ENCODE measurements around the gene BCR.

DNA sequence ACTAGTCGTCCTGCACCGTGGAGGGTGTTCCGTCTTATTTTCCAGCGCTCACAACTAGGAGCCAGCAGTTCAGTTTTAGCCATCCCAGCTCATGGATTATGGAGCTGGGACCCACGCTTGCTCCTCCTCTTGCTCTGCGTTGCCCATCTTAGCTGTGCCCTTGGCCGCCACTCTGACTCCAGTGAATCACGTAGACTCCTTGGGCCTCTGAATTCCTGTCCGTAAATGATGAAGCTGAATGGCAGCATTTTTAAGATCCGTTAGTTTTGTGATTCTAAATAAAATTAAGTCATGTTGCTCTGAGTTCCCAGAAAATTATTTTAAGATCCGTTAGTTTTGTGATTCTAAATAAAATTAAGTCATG lies 23.8 kb downstream of the BCR start:
- no peak for TF ChIP-seq POLR2AphosphoS5 (IDR thresholded peaks at IDR 0.05)
- TF ChIP-seq, protein P1, sequence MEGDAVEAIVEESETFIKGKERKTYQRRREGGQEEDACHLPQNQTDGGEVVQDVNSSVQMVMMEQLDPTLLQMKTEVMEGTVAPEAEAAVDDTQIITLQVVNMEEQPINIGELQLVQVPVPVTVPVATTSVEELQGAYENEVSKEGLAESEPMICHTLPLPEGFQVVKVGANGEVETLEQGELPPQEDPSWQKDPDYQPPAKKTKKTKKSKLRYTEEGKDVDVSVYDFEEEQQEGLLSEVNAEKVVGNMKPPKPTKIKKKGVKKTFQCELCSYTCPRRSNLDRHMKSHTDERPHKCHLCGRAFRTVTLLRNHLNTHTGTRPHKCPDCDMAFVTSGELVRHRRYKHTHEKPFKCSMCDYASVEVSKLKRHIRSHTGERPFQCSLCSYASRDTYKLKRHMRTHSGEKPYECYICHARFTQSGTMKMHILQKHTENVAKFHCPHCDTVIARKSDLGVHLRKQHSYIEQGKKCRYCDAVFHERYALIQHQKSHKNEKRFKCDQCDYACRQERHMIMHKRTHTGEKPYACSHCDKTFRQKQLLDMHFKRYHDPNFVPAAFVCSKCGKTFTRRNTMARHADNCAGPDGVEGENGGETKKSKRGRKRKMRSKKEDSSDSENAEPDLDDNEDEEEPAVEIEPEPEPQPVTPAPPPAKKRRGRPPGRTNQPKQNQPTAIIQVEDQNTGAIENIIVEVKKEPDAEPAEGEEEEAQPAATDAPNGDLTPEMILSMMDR (IDR thresholded peaks at IDR 0.05; ENCODE audit: poor library complexity, severe bottlenecking): no peak
- TF ChIP-seq MXI1 (conservative IDR thresholded peaks at IDR 0.05; ENCODE audit: poor library complexity, severe bottlenecking): no peak
- TF ChIP-seq TAF1 (IDR thresholded peaks at IDR 0.05; ENCODE audit: low read depth): no peak
- no peak for TF ChIP-seq EZH2 (IDR thresholded peaks at IDR 0.05; ENCODE audit: borderline replicate concordance, insufficient read depth, low read length, poor library complexity, severe bottlenecking)
- TF ChIP-seq SMC3 (conservative IDR thresholded peaks at IDR 0.05; ENCODE audit: poor library complexity): no peak
- no peak for TF ChIP-seq EP300 (conservative IDR thresholded peaks at IDR 0.05; ENCODE audit: poor library complexity, severe bottlenecking)
- TF ChIP-seq, protein P2, sequence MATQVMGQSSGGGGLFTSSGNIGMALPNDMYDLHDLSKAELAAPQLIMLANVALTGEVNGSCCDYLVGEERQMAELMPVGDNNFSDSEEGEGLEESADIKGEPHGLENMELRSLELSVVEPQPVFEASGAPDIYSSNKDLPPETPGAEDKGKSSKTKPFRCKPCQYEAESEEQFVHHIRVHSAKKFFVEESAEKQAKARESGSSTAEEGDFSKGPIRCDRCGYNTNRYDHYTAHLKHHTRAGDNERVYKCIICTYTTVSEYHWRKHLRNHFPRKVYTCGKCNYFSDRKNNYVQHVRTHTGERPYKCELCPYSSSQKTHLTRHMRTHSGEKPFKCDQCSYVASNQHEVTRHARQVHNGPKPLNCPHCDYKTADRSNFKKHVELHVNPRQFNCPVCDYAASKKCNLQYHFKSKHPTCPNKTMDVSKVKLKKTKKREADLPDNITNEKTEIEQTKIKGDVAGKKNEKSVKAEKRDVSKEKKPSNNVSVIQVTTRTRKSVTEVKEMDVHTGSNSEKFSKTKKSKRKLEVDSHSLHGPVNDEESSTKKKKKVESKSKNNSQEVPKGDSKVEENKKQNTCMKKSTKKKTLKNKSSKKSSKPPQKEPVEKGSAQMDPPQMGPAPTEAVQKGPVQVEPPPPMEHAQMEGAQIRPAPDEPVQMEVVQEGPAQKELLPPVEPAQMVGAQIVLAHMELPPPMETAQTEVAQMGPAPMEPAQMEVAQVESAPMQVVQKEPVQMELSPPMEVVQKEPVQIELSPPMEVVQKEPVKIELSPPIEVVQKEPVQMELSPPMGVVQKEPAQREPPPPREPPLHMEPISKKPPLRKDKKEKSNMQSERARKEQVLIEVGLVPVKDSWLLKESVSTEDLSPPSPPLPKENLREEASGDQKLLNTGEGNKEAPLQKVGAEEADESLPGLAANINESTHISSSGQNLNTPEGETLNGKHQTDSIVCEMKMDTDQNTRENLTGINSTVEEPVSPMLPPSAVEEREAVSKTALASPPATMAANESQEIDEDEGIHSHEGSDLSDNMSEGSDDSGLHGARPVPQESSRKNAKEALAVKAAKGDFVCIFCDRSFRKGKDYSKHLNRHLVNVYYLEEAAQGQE (IDR thresholded peaks at IDR 0.05; ENCODE audit: borderline replicate concordance): no peak
- no peak for TF ChIP-seq RAD21 (conservative IDR thresholded peaks at IDR 0.05)
